Suppressor macrophage (primary cell): ENCODE data around the gene IQGAP3.

Experiments
- DNase-seq, 4 experiments: peaks; one replicate each; pipeline ENCODE4 v3.0.0-alpha.2; 2020 to 2022

Gene IQGAP3

GRCh38 chr1:156509424-156510034, 62.8 kb downstream of the IQGAP3 start:
- DNase-seq = no peak

DNA sequence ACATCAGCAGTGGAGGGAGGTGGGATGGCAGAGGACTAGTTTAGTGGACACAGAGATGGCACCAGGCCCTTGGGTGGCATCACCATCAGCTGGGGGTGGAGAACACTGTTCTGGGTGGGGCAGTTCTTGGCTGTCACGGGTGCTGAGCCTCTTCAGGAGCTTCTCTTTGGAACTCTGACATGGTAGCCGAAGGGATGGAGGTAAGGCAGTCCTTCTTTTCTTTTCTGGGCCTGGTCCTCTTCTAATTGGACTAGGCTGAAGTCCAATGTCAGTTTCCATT, 63.5 kb downstream of the IQGAP3 start:
- DNase-seq = no peak

DNA sequence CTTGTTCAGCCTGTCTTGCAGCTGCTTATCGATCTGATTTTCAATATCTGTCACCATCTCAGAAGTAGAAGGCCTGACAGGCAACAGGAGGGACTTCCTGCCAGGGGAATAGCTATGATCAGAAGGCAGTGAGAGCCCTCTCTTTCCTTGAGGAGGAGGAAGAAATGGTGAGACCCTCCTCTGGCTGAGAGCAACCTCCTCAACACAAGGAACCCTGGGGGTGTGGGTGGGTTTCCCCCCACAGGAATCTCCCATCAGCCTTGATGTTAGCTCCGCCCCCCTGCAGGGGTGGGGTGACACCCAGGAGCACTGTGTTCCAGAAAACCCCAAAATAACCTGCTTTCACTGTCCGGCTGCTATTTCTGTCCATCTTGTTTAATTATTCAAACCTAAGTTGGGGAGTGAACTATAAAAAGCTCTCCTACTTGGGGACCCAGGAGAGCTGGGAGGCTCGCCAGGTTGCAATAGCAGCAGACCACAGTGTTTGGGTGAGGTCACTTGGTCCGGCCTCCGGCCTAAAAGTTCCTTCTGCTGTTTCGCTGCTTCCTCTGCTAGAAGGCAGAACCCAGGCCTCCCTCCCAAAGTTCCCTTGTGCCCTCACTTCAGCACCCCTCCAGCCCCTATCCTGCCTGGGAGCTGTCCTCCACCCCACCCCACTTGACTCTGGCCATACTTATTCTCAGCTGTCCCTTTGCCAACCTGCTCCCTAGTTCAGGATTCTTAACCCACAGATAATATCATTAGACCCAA, 64.0 kb downstream of the IQGAP3 start:
- peak; percentile 59 to 82 (median 76) for DNase-seq

GRCh38 chr1:156506450-156506849, 65.9 kb downstream of the IQGAP3 start:
- no peak for DNase-seq

- DNase-seq = no peak
Measured at GRCh38 chr1:156505679-156506298, 66.6 kb downstream of the IQGAP3 start.

GRCh38 chr1:156504821-156505678, 67.3 kb downstream of the IQGAP3 start:
- peak; percentile 99 for DNase-seq

GRCh38 chr1:156504438-156504813, 67.9 kb downstream of the IQGAP3 start:
- no peak for DNase-seq

GRCh38 chr1:156503698-156504437, 68.5 kb downstream of the IQGAP3 start:
- no peak for DNase-seq

GRCh38 chr1:156502894-156503697, 69.3 kb downstream of the IQGAP3 start:
- DNase-seq = peak; percentile 82 to 94 (median 92)

DNA sequence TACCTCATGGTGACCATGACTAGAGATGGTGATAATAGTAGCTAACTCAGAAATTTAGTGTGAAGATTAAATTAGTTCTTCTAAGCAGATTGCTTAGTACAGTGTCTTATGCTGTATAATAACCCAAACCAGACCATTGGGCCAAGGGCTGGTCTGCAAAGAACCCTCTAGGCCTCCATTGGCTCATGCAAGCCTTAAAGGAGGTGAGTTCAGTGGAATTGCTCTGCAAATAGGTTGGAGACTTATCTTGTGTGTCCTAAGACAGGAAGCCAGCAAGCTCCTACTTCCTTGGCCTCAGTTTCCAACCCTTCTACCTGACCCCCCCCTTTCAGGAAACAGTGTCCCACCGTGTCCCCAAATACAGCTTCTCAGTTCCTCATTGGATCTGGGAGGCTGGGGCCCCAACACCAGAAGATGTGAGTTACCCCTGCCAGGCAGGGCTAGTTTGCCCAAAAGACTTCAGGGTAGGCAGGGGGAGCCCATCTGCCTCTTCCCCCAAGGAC, 69.9 kb downstream of the IQGAP3 start:
- no peak for DNase-seq

DNA sequence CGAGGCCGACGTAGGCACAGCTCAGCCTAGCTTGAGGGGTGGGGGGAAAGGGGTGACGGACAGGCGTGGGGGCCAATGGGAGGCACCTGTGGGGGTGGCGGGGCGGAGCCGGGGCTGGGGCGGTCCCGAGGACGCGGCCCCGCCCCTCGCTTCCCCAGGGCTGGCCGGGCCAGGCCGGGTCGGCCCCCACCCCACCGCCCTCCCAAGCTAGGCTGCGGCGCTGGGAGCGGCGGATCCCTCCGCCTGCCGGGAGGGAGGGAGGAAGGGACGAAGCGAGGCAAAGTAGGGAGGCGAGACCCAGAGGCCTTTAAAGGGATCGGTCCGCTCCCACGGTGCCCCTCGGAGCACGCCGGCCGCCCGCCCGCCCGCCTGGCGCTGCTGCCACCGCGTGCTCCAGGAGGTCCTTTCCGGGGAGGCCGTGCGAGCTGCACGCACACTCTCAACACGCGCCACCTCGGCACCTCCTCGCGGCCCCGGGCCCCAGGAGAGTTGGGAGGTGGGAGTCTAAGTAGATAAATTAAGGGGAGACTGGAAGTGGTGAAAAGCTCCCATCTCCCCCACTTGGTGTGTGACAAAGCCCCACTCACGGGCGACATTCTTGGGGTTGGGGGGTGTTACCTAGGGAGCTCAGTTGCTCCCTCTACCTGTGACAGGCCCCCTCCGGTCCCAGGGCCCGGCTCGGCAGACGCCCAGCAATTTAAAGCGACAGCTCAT, 71.4 kb downstream of the IQGAP3 start:
- DNase-seq = peak; percentile 97 to 99 (median 98)

- DNase-seq = no peak
Measured at GRCh38 chr1:156500543-156500792, 71.9 kb downstream of the IQGAP3 start, which contains the start of gene MEF2D. Gene MEF2D (minus strand): TSS chr1:156500775. CDS start chr1:156483292, 17,483 bp downstream.

- peak; percentile 48 to 70 (median 64) for DNase-seq
Measured at GRCh38 chr1:156499842-156500542, 72.4 kb downstream of the IQGAP3 start.

GRCh38 chr1:156499194-156499841, 73.0 kb downstream of the IQGAP3 start:
- peak in 2 of 4 experiments; percentile 33 to 39 for DNase-seq

DNA sequence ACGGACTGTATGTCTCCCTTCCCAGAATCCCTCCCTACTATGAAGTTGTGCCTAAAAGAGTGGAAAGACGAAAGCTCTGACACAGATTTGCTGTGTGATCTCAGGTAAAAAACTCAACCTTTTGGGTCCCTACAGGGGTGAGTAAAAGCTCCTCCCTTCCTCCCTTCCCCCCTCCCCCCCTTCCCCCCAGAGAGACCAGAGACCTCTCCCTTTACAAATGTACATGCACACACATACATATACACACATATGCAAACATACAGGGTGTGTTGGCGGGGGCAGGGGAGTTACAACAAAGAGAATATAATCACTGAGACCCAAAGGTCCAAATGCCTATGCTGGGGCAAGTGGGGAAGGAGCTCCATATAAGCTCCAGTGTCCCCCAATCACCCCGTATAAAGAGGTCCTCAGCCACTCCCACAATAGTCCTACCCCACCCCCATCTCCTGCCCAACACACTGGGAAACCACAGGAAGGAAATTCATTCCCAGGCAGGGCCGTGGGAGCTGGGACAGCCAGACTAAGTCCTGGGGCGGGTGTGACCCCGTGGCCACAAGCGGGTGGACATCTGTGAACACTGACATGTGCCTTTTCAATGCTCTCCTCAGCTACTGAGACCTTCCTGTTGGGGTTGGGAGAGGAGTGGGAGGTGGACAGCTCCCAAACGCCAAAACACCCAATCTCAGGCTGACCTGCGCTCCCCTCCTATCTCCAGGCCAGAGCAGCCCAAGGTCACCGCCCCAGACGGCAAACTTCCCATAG, 73.8 kb downstream of the IQGAP3 start:
- peak; percentile 55 to 77 (median 70) for DNase-seq

DNA sequence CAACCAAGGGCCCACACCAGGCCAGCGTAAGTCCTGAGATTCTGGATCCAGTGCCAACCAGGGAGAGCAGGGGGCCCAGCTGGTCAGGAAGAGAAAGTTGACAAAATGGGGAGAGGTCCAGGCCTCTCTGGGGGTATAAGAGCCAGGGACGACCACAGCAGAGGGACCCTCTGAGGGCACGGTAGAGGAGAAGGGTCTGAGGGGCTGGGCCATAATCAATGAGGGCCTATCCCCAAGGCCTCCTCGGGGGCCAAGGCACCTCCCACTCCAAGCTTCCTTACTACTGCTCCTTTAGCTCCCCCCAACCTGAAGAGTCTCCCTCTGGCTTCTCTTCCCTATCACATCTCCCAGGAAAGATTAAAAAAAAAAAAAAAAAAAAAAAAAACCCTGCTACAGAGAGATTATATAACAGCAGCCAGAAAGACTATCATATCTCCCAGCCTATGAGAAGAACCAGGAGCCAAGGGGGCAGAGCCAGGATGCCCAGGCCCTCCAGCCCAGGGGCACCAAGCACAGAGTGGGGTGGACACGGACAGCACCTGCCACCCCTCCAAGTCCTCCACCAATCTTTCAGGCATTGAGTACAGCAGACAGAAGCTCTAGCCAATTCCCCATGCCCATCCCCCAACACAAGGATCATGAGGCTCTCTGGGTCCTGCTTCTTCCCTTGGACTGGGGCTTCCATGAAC, 74.5 kb downstream of the IQGAP3 start:
- DNase-seq = peak in 1 of 4 experiments; percentile 41

DNA sequence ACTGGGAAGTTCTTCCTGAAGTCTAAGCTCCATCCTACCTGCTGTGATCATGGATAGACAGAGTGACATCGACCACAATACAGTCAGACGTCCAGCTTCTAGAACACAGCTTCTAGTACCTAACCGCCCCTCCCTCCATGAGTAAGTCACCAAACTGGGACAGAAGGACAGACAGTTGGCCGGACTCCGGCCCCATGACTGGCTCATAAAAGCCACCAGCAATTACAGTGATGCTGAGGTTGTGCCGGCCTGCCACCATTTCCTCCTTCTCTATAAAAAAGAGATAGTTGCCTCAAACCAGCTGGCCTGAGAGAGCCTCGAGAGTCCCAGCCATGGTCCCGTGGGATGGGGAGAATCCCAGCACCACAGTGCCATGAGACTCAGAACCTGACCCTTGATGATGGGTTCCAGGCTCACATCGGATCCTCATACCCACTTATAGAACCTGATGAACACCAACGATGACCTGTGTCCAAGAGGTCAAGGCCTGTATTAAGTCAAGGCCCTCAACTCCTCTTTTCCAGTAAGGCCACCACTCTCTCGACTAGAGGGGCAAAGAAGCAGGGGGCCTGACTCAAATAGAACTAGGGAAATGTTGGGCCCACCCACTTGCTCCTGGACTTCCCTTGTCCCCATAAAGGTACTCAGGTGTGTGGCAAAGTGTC, 75.2 kb downstream of the IQGAP3 start:
- DNase-seq = peak in 2 of 4 experiments; percentile 34 to 54
